ENCODE measurements around the gene NSG2. TPM values are rescaled to one million over a fixed set of nuclear protein-coding genes. Genes with fewer than 3 reads are reported as not detected.

The NSG2 gene
- total RNA-seq (ENCODE audit: low replicate concordance), result not detected in 2 replicates

DNA sequence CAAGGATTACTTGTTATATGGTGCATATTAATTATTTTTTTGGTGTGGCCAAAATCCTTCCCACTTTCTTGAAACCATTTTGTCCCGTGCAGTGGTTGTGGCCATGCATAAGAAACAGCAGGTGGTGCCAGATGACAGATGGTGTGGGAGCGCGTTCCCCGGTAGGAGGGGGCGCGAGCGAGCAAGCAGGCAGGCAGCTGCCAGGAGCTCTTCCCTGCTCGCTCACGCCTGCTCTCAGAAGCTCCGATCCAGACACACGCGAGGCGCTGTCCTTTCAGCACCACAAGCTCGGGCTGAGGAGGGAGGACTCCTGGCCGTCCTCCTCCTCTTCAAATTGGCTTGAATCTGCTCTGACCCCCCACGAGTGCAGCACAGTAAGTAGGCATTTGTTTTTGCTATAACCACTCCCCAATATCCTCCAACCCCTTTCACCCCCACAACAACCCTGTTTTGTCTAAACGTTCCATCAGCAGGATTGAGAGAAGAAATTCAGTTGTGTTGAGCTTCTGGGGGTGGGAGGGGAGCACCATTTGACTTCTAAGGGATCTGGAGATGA is at the start of gene NSG2:
Gene NSG2 (plus strand): TSS at position 237 of the 556 bp plus-strand sequence. CDS start 1,050 bp downstream, outside the sequence.
- DNase-seq (ENCODE audit: low read depth), result peak; percentile 52
- no peak within 1 kb of the TSS for H3K4me3 ChIP-seq (ENCODE audit: low read depth, low read length)
- TF ChIP-seq, protein P1, sequence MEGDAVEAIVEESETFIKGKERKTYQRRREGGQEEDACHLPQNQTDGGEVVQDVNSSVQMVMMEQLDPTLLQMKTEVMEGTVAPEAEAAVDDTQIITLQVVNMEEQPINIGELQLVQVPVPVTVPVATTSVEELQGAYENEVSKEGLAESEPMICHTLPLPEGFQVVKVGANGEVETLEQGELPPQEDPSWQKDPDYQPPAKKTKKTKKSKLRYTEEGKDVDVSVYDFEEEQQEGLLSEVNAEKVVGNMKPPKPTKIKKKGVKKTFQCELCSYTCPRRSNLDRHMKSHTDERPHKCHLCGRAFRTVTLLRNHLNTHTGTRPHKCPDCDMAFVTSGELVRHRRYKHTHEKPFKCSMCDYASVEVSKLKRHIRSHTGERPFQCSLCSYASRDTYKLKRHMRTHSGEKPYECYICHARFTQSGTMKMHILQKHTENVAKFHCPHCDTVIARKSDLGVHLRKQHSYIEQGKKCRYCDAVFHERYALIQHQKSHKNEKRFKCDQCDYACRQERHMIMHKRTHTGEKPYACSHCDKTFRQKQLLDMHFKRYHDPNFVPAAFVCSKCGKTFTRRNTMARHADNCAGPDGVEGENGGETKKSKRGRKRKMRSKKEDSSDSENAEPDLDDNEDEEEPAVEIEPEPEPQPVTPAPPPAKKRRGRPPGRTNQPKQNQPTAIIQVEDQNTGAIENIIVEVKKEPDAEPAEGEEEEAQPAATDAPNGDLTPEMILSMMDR (IDR thresholded peaks at IDR 0.05; ENCODE audit: insufficient read depth, low read length), result no peak

DNA sequence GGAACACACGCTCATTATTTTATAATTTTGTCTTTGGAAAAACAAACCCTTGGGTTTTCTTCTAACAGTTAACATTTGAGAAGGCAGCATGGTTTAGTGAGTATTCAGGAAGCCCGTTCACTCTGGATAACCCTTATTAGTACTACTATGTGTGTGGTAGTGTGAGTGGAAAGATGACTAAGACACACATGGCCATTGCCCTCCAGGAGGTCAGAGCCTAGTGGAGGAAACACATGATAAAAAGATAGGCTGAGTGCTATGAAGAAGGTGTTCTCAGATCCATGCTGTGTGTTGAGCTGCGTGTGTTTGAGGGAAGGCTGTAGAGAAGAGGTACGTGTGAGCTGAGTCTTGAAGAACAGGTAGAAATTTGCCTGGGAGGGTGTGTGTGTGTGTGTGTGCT is 48.2 kb upstream of the NSG2 start:
- DNase-seq (ENCODE audit: low read depth), result no peak
- H3K4me3 ChIP-seq (ENCODE audit: low read depth, low read length), result no peak overlapping the region
- TF ChIP-seq, protein P1 (IDR thresholded peaks at IDR 0.05; ENCODE audit: insufficient read depth, low read length), result no peak

DNA sequence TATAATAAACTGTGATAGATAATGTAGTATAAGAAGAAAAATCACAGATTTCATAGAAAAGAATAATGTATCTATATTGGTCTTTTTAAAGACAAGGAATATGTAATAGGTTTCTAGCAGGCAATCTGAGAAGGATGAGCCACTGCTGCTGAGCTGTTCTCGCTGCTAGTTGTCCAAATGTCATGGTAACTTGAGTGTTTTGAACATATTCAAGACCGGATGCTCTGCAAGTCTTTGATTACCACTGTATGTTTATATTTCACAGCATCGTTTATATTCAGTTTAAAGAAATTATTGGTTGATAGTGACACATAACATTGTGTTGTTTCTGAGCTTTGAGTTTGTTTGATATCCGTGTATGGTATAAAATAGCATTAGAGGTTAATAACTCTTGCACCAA is 47.0 kb upstream of the NSG2 start:
- TF ChIP-seq, protein P1 (IDR thresholded peaks at IDR 0.05; ENCODE audit: insufficient read depth, low read length), result no peak
- H3K4me3 ChIP-seq (ENCODE audit: low read depth, low read length), result no peak overlapping the region
- no peak for DNase-seq (ENCODE audit: low read depth)

DNA sequence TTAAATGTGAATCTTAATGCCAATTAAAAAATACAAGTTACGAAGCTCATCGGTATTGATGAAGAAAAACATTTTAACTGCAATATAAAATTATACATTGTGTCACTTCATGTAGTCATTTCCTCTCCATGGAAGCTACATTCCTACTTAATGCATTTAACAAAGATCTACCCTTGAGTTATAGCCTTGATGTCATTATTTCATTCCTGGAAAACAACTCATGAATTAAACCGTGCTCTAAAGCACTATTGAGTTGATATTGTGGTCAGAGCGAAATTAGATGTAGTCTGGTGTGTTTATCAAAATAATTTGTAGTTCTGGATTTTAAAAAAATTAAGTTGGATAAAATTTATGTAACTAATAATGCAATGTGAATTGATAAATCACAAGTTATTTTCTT is 45.4 kb upstream of the NSG2 start:
- TF ChIP-seq, protein P1 (IDR thresholded peaks at IDR 0.05; ENCODE audit: insufficient read depth, low read length), result no peak
- DNase-seq (ENCODE audit: low read depth), result no peak

DNA sequence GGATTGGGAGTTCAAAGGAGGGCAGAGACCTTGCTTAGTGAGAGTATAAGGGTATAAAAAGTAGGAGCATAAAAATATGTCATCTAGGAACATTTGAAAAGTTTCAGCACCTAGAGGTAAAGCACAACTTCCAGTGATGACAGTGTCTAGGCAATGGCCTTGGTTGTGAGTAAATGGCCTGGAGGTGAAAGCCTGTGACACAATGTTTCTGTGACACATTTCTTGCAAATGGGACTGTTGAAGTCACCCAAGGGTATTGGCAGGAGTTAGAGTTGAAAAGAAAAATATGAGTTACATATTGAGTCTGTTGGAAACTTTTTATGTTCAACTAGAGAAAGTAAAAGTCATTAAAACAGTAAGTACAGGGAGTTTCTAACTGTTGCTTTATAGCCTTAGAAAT is 41.7 kb upstream of the NSG2 start:
- TF ChIP-seq, protein P1 (IDR thresholded peaks at IDR 0.05; ENCODE audit: insufficient read depth, low read length), result no peak

More for the DNA sequence above, 45.4 kb upstream of the NSG2 start:
- no peak overlapping the region for H3K4me3 ChIP-seq (ENCODE audit: low read depth, low read length)

DNA sequence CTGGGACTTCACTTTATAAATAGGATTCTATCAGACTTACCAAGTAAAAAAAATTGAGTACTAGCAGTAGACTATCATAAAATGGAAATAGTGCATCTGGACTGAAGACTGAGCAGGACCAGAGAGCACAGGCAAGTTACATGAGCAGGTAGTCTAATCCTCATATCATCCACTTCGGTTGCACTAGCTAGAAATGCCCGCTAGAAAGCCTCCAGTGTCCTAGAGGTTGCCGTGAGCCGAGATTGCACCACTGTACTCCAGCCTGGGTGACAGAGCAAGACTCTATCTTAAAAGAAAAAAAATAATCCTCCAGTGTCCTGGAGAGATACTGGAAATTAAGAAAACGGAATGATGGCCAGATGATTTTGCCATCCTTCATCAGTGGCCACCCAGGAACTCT is 36.6 kb upstream of the NSG2 start:
- H3K4me3 ChIP-seq (ENCODE audit: low read depth, low read length), result no peak overlapping the region
- no peak for DNase-seq (ENCODE audit: low read depth)
- TF ChIP-seq, protein P1 (IDR thresholded peaks at IDR 0.05; ENCODE audit: insufficient read depth, low read length), result no peak

More for the DNA sequence above, 41.7 kb upstream of the NSG2 start:
- DNase-seq (ENCODE audit: low read depth), result no peak
- no peak overlapping the region for H3K4me3 ChIP-seq (ENCODE audit: low read depth, low read length)

DNA sequence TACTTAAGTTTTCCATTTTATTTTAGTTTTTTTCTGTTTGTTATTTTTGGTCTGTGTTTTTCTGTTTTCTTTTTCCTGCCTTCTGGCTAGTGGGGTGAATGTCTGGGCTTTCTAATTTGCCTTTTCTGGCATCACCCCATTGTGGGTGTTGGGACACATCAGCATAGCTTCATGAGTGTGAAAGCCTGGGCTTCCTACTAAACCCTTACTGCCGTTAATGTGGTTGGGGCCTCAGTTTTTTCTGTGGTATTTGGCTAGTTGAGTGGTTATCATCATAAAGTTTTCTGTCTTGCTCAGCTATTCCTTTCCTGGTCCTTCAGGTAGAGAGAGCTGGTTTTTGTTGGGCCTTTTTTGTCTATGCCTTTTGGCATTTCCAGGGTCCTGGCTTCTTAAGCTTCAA is 35.1 kb upstream of the NSG2 start:
- H3K4me3 ChIP-seq (ENCODE audit: low read depth, low read length), result no peak overlapping the region
- DNase-seq (ENCODE audit: low read depth), result no peak
- TF ChIP-seq, protein P1 (IDR thresholded peaks at IDR 0.05; ENCODE audit: insufficient read depth, low read length), result no peak

Data from fibroblast of the aortic adventitia (primary cell).